Measurements from ENCODE around the gene DDX56. TPM values are rescaled to one million over a fixed set of nuclear protein-coding genes. Genes with fewer than 3 reads are reported as not detected.

DDX56 gene
- polyA plus RNA-seq, 1 donor (not counting 4 experiments of a cell fraction or from before 2014, with no cell fraction given): 79.9 TPM

DNA sequence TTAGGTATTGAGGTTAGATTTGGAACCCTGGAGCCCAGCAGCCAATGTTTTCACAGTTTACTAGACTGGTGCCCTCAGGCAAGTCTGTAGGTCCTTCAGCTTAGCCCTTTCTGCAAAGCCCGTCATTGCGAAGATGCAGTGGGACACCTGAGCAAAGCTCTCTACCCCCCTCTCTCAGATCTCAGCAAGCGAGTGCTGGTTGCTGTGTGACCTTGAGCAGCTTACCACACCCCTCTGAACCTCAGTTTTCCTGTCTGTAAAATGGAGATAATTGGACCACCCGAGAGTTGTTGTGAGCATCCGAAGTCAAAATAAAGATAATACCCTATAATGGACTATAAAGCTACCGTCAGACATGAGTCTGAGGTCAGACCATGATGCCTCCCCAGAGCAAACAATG is 36.3 kb downstream of the DDX56 start:
- Histone ChIP-seq H3K4me1 (ENCODE audit: control insufficient read depth, extremely low read depth, insufficient read depth, low read length) (no peaks in the 10 kb centered on the region), H3K9me1 (ENCODE audit: control insufficient read depth, extremely low read depth, insufficient read depth, low read length) (no peaks in the 10 kb centered on the region), H3K4me3 (ENCODE audit: control insufficient read depth in 2 of 3, extremely low read depth in 1 of 3, insufficient read depth in 2 of 3, low read depth in 1 of 3, low read length in 3 of 3) (no peak overlapping the region), H3K27ac (ENCODE audit: control insufficient read depth, insufficient read depth, low read length) (no peak overlapping the region), H3K36me3 (ENCODE audit: control insufficient read depth in 2 of 2, extremely low read depth in 1 of 2, insufficient read depth in 2 of 2, low read length in 2 of 2) (no peaks in the 10 kb centered on the region), H3K9me3 (ENCODE audit: control insufficient read depth, low read depth, low read length) (no peaks in the 10 kb centered on the region), H3K9ac (ENCODE audit: control insufficient read depth, extremely low read depth, insufficient read depth, low read length) (no peak overlapping the region), H3K4me2 (ENCODE audit: control insufficient read depth, extremely low read depth, insufficient read depth, low read depth, low read length) (no peak overlapping the region), H3K27me3 (ENCODE audit: control insufficient read depth, extremely low read depth, insufficient read depth, low read length) (no peaks in the 10 kb centered on the region), H2AFZ (ENCODE audit: control insufficient read depth, low read length) (no peak overlapping the region), H4K20me1 (ENCODE audit: control insufficient read depth, extremely low read depth, insufficient read depth, low read length) (no peaks in the 10 kb centered on the region), H3K79me2 (ENCODE audit: control insufficient read depth, insufficient read depth, low read length) (no peaks in the 10 kb centered on the region)
- TF ChIP-seq EZH2 (IDR thresholded peaks at IDR 0.05; ENCODE audit: low read length) (no peak), CTCF (optimal IDR thresholded peaks at IDR 0.05 in 1 of 3, IDR thresholded peaks at IDR 0.05 in 1 of 3, conservative IDR thresholded peaks at IDR 0.05 in 1 of 3; ENCODE audit: extremely low read depth in 1 of 3, insufficient read depth in 2 of 3, low read length in 3 of 3) (no peak)
- DNase-seq (ENCODE audit: low read depth, low spot score) (no peak), FAIRE-seq (no peak)
- dilution Hi-C loops (cut with MboI; ENCODE audit: extremely low pct_ligation_motif_present, low sequenced_read_pairs): no loop called here

- H3K79me2 ChIP-seq (ENCODE audit: control insufficient read depth, insufficient read depth, low read length): no peaks in the 10 kb centered on the region
- H3K9me3 ChIP-seq (ENCODE audit: control insufficient read depth, low read depth, low read length): no peaks in the 10 kb centered on the region
- no peaks in the 10 kb centered on the region for H4K20me1 ChIP-seq (ENCODE audit: control insufficient read depth, extremely low read depth, insufficient read depth, low read length)
- no peak overlapping the region for H3K9ac ChIP-seq (ENCODE audit: control insufficient read depth, extremely low read depth, insufficient read depth, low read length)
- H3K4me1 ChIP-seq (ENCODE audit: control insufficient read depth, extremely low read depth, insufficient read depth, low read length): no peaks in the 10 kb centered on the region
- H3K27ac ChIP-seq (ENCODE audit: control insufficient read depth, insufficient read depth, low read length): no peak overlapping the region
- no peaks in the 10 kb centered on the region for H3K27me3 ChIP-seq (ENCODE audit: control insufficient read depth, extremely low read depth, insufficient read depth, low read length)
- no peak for DNase-seq (ENCODE audit: low read depth, low spot score)
- no peaks in the 10 kb centered on the region for H3K36me3 ChIP-seq (ENCODE audit: control insufficient read depth in 2 of 2, extremely low read depth in 1 of 2, insufficient read depth in 2 of 2, low read length in 2 of 2)
- no peak for TF ChIP-seq EZH2 (IDR thresholded peaks at IDR 0.05; ENCODE audit: low read length)
- no peak for TF ChIP-seq CTCF (optimal IDR thresholded peaks at IDR 0.05 in 1 of 3, IDR thresholded peaks at IDR 0.05 in 1 of 3, conservative IDR thresholded peaks at IDR 0.05 in 1 of 3; ENCODE audit: extremely low read depth in 1 of 3, insufficient read depth in 2 of 3, low read length in 3 of 3)
- no peak overlapping the region for H3K4me2 ChIP-seq (ENCODE audit: control insufficient read depth, extremely low read depth, insufficient read depth, low read depth, low read length)
- dilution Hi-C loops (cut with MboI; ENCODE audit: extremely low pct_ligation_motif_present, low sequenced_read_pairs): no loop called here
- no peak for FAIRE-seq
- H2AFZ ChIP-seq (ENCODE audit: control insufficient read depth, low read length): no peak overlapping the region
- no peaks in the 10 kb centered on the region for H3K9me1 ChIP-seq (ENCODE audit: control insufficient read depth, extremely low read depth, insufficient read depth, low read length)
- no peak overlapping the region for H3K4me3 ChIP-seq (ENCODE audit: control insufficient read depth in 2 of 3, extremely low read depth in 1 of 3, insufficient read depth in 2 of 3, low read depth in 1 of 3, low read length in 3 of 3)
Observed at GRCh38 chr7:44536090-44536489, 37.6 kb downstream of the DDX56 start.
